Smooth muscle cell of the brain vasculature (primary cell): ENCODE measurements around the gene TTLL6.
"Not testable (repeated sequence)": the region's sequence is repeated elsewhere in the genome, so short reads cannot be mapped to it uniquely, and the experiment has no call there.

ENCODE experiments used
- DNase-seq: peaks from one replicate; pipeline ENCODE4 v3.0.0-alpha.2; 2012; ENCODE audit warnings: low read depth, low spot score

The TTLL6 gene

DNA sequence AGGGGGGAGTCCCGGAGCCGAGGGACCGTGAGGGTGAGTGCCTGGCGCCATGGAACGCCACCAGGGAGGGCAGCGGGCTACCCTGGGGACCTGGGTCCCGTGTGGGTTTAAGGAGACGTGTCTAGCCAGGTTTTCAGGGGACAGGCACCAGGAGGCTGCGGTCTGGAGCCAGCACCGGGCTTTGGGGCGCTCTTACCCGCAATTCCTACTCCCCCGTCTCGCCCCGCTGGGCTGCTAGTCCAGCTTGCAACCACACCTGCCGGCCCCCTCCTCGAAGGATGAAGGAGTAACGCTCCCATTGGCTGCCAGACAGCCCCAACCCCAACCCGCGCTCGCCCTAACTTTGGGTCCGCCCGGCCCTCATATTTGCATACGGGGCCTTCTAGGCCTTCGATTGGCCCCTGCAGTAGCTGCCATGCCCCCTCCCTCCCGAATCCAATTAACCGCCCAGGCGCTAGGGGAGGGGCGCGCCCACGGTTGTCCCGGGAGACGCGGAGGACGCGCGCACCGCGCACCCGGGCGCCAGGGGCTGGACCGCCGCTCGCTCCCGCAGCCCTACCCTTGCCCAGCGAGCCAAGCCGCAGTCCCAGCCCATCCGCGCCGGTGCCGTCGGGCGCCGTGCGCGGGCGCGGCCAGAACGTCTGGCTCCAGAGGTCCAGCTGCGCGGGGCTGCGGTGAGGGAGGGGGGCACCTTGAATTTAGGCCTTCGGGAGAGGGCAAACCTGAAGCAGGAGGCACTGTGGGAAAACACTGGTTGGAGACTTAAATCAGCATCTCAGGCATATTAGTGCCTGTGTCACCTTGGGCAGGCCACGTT is at the start of gene TTLL6:
TSS of gene TTLL6 (minus strand) at position 456 of the 817 bp plus-strand sequence. CDS start at position 299, 157 bp downstream.
- DNase-seq: no peak

GRCh38 chr17:48860456-48860855 is 43.4 kb upstream of the TTLL6 start:
- no peak for DNase-seq

DNA sequence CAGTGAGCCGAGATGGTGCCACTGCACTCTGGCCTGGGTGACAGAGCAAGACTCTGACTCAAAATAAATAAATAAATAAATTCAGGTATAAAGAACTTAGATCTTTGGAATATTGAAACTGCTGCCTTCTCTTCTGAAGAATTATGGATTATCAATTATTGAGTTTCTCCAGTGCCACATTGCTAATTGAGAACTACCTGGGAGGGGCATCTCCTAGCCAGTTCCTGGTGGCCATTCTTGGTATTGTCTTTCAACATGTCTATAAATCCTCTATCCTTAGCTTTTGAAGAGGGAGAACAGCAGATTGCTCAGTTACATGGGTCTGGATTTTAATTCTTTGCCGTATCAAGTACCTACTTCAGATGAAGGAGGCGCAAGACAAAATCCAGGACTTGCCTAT is 43.0 kb upstream of the TTLL6 start:
- no peak for DNase-seq

GRCh38 chr17:48856122-48856821 is 39.2 kb upstream of the TTLL6 start:
- no peak for DNase-seq

DNA sequence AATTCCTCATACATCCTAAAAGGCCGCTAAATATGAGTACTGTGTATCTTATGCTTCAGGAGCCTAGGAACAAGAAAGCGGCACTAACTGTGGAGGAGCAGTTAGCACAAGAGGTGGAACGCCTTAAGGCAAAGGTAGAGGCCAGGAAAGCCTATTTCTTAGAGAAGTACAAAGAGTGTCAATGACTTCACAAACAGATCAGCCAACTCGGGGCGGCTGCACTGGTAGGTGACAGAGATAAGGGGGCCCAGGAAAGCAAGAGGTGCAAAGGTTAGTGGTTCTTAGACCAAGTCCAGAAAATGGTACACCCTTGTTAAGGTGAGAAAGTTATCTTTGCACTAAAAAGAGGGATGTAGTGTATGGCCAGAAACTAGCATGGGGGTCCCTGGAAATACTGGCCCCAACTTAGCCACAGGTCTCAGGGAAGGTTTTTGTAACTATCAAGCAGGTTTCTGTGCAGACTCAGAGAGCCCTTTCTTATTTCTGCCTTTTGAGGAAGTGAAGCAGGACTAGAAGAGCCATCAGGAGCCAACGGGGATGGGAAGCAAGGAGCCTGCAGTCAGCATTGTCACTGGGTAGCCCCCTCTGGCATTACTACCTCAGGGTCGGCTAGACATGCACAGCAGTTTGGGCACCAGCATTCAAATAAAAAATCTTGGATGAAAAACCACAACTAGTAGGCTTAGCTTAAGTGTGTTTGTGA is 37.9 kb upstream of the TTLL6 start:
- no peak for DNase-seq

- no peak for DNase-seq
Observed at GRCh38 chr17:48850792-48851323, 33.8 kb upstream of the TTLL6 start.

DNA sequence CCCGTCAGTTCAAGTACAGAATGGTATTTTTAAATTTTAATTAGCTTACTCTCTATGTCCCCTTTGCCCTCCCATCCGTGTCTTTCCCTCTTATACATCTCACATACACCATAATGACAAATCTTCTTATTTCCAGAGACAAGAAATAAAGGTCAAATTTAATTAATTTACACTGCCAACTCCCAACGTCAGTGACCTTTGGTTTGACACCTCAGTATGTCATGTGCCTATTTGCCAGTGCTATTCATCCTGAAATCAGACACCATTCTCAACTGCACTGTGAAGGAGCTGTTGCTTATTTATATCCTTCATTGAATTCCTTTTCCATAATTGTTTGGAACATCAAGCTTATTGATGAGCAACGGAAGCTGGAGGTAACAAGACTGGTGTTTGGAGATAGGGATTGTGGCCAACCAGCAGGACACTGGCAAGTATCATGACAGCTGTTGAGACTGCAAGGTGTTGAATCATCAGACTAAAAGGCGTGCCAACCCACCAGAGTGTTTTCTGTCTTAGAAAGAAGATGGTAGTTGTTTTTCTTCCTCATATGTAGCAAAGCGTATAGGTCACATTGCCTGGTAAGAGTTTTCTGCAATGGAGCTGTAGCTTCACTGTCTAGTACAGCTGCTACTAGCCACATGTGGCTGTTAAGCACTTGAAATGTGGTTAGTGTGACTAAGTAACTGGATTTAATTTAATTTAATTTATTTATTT is 26.3 kb upstream of the TTLL6 start:
- no peak for DNase-seq

- no peak for DNase-seq
Observed at GRCh38 chr17:48842746-48843145, 25.7 kb upstream of the TTLL6 start.

DNA sequence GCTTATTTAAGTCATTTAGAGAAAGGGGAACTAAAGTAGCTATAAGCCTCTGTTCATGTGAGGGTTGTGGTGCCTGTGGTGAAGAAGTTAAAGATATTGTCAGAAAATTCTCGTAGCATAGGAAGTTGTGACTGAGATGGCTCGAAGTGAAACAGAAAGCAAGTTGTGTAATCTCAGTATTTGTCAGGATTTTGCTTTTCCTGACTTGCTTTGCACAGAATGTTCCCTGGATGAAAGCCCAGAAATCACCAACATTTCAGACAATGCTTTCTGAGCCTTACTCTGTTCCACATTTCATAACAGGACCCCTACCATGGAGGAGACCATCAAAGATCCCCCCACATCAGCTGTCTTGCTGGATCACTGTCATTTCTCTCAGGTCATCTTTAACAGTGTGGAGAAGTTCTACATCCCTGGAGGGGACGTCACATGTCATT is 24.4 kb upstream of the TTLL6 start:
- peak; percentile 40 for DNase-seq

GRCh38 chr17:48840441-48840840 is 23.4 kb upstream of the TTLL6 start:
- DNase-seq: no peak

- DNase-seq: not testable (repeated sequence)
Observed at GRCh38 chr17:48837458-48837857, 20.4 kb upstream of the TTLL6 start.

DNA sequence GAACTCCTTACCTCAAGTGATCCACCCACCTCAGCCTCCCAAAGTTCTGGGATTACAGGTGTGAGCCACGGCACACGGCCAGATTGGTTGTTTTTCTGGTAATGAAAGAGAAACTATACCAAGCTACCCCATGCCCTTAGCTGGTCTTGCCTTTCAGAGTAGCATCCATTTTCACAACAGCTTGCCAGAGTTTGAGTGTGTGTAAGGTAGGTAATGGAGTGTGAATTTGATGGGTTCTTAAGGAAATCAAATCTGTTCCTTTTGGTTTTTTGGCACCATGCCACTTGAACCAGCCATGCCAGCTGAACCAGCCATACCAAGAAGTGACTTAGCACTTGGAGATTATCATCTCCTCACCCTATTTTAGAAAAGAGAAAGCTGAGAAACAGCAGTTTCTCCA is 18.9 kb upstream of the TTLL6 start:
- DNase-seq: no peak

DNA sequence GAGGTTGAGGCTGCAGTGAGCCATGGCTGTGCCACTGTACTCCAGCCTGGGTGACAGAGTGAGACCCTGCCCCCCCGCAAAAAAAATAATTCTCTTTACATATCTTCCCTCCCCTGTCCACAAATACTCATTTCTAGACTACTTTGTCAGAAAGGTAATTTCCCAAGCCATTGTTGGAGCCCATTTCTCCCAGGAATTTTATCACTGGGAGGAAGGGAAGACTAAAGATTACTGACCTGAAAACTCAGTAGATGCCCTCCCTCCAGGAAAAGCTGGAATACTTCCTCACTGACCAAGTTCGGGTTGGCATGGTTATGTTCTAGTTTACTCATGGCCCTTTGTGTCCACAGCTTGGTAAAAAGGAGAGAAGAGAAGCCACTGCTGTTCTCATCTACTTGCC is 17.9 kb upstream of the TTLL6 start:
- no peak for DNase-seq

DNA sequence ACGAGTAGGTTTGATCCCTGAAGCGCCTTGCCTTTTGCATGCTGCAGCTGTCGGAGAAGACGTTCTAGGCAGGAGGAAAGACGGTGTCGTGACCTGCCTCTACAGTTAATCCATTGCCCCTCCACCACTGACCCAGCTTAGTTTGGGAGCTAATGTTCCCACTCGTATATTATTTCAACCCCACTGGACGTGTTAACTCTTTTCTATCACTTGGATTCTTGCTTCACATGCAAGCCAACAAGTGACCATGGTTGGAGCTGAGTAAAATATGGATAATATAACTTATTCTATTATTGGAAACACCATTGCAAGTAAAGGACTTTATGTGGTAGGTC is 14.5 kb upstream of the TTLL6 start:
- DNase-seq: no peak

DNA sequence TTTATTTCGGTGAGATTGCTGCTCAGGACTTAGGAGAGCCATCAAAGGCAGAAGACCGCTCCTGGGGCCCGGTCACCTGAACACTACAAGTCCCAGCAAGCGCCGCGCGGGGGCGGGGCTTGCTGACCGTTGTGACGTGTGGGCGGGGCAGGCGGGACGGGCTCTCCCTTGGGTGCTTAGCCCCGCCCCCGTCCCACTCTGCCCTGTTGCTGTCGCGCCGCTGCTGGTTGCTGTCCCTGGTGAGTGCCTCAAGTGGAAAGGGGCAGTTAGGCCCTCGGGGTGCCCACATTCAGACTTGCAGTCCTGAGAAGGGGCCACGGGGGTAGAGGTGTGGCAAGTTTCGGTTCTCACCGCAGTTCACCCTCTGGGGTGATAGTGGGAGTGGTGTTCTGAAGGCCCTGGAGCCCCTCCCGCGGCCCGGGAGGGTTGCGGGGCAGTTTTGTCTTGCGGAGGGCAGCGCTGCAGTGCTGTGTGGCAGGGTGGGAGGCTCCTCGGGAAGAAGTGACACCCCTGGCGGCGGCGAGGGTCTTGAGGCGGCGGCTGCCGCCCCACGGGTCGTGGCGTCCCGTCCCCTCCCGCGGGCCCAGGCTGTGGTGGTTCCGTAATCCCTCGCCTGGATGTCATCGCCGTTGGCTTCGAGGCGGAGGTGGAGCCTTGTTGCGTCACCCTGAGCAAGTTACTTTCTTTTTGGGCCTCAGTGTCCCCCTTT is 14.0 kb upstream of the TTLL6 start, which contains the start of gene CALCOCO2:
TSS of gene CALCOCO2 (plus strand) at position 196 of the 709 bp plus-strand sequence. CDS start 10,673 bp downstream, outside the sequence.
- DNase-seq: peak; percentile 74

GRCh38 chr17:48825446-48826381 is 8.7 kb upstream of the TTLL6 start:
- no peak for DNase-seq

DNA sequence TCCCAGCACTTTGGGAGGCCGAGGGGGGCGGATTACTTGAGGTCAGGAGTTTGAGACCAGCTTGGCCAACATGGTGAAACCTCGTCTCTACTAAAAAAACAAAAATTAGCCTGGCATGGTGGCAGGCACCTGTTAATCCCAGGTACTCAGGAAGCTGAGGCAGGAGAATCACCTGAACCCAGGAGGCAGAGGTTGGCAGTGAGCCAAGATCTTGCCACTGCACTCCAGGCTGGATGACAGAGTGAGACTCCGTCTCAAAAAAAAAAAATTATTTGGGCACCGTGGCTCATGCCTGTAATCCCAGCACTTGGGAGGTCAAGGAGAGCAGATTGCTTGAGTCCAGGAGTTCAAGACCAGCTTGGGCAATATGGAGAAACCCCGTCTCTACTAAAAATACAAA is 3.9 kb upstream of the TTLL6 start:
- not testable (repeated sequence) for DNase-seq

- DNase-seq: no peak
Observed at GRCh38 chr17:48819466-48819865, 2.4 kb upstream of the TTLL6 start.

GRCh38 chr17:48818361-48818841 is 1.4 kb upstream of the TTLL6 start:
- no peak for DNase-seq

DNA sequence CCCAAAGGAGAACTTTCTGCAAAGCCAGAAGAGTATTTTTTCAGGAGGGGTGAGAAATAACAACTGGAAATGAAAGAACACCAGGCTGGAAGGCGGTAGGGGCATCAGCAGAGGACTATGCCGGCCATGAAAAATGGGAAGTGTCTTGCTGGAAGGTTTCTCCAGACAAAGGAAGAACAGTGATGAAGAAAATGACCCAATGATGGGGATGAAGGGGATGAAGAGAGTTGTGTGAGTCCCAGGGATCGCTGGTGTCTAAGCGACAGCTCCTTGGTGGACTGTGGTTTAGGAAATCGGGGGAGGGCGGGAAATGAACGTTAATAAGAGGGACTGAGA is 623 bp downstream of the TTLL6 start:
- DNase-seq: no peak
